Stimulated activated CD8-positive, alpha-beta memory T cell treated with anti-CD3 and anti-CD28 coated beads, Interleukin-15, amount 100 ng/mL, for 48 hours (primary cell): ENCODE measurements around the gene POLA2.
"Not testable (repeated sequence)": the region's sequence is repeated elsewhere in the genome, so short reads cannot be mapped to it uniquely, and the experiment has no call there.

Experiments used
- DNase-seq, 2 donors: peaks; one replicate each; pipeline ENCODE4 v3.0.0-alpha.2; 2020; ENCODE audit warnings: low read depth in 2 of 2

Gene POLA2

GRCh38 chr11:65242389-65242788 is 19.4 kb upstream of the POLA2 start:
- DNase-seq, result no peak

- no peak for DNase-seq
Measured at GRCh38 chr11:65243797-65244196, 18.0 kb upstream of the POLA2 start.

- DNase-seq, result not testable (repeated sequence)
Measured at GRCh38 chr11:65245046-65245445, 16.7 kb upstream of the POLA2 start.

- no peak for DNase-seq
Measured at GRCh38 chr11:65246506-65246905, 15.3 kb upstream of the POLA2 start.

- DNase-seq, result not testable (repeated sequence)
Measured at GRCh38 chr11:65248184-65248710, 13.5 kb upstream of the POLA2 start.

GRCh38 chr11:65251476-65251875 is 10.3 kb upstream of the POLA2 start:
- no peak for DNase-seq

- no peak for DNase-seq
Measured at GRCh38 chr11:65254724-65255123, 7.0 kb upstream of the POLA2 start.

GRCh38 chr11:65258988-65259387 is 2.8 kb upstream of the POLA2 start:
- no peak for DNase-seq

- no peak for DNase-seq
Measured at GRCh38 chr11:65260302-65260701, 1.5 kb upstream of the POLA2 start.

- DNase-seq, result no peak
Measured at GRCh38 chr11:65260756-65261590, 789 bp upstream of the POLA2 start.

- peak in 1 of 2 donors; percentile 11 for DNase-seq
Measured at GRCh38 chr11:65262381-65262680, 569 bp downstream of the POLA2 start.

GRCh38 chr11:65262776-65263175 is 1.0 kb downstream of the POLA2 start:
- DNase-seq, result no peak

GRCh38 chr11:65264747-65265146 is 3.0 kb downstream of the POLA2 start:
- not testable (repeated sequence) for DNase-seq

- DNase-seq, result no peak
Measured at GRCh38 chr11:65266210-65266609, 4.4 kb downstream of the POLA2 start.

- DNase-seq, result no peak
Measured at GRCh38 chr11:65274735-65275682, 13.2 kb downstream of the POLA2 start.

GRCh38 chr11:65275906-65276305 is 14.1 kb downstream of the POLA2 start:
- DNase-seq, result no peak

- DNase-seq, result no peak
Measured at GRCh38 chr11:65277631-65278277, 16.0 kb downstream of the POLA2 start.

GRCh38 chr11:65278356-65278755 is 16.6 kb downstream of the POLA2 start:
- DNase-seq, result no peak

- no peak for DNase-seq
Measured at GRCh38 chr11:65279279-65279678, 17.5 kb downstream of the POLA2 start.

GRCh38 chr11:65279741-65280440 is 18.1 kb downstream of the POLA2 start:
- peak; percentile 30 to 52 for DNase-seq

GRCh38 chr11:65280646-65281045 is 18.9 kb downstream of the POLA2 start:
- DNase-seq, result no peak
